GM18511 (cell line): ENCODE measurements around the gene EEFSEC.
A peak's percentile ranks its signal among the peaks of the same experiment; 100 is the strongest.

Experiments used
- ATAC-seq: cut with Tn5 transposase; IDR thresholded peaks from one replicate; pipeline ENCODE4 v1.9.1; 2021; ENCODE audit warnings: mild to moderate bottlenecking, moderate library complexity; ENCODE audit not compliant: unreplicated experiment

EEFSEC gene, protein sequence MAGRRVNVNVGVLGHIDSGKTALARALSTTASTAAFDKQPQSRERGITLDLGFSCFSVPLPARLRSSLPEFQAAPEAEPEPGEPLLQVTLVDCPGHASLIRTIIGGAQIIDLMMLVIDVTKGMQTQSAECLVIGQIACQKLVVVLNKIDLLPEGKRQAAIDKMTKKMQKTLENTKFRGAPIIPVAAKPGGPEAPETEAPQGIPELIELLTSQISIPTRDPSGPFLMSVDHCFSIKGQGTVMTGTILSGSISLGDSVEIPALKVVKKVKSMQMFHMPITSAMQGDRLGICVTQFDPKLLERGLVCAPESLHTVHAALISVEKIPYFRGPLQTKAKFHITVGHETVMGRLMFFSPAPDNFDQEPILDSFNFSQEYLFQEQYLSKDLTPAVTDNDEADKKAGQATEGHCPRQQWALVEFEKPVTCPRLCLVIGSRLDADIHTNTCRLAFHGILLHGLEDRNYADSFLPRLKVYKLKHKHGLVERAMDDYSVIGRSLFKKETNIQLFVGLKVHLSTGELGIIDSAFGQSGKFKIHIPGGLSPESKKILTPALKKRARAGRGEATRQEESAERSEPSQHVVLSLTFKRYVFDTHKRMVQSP

DNA sequence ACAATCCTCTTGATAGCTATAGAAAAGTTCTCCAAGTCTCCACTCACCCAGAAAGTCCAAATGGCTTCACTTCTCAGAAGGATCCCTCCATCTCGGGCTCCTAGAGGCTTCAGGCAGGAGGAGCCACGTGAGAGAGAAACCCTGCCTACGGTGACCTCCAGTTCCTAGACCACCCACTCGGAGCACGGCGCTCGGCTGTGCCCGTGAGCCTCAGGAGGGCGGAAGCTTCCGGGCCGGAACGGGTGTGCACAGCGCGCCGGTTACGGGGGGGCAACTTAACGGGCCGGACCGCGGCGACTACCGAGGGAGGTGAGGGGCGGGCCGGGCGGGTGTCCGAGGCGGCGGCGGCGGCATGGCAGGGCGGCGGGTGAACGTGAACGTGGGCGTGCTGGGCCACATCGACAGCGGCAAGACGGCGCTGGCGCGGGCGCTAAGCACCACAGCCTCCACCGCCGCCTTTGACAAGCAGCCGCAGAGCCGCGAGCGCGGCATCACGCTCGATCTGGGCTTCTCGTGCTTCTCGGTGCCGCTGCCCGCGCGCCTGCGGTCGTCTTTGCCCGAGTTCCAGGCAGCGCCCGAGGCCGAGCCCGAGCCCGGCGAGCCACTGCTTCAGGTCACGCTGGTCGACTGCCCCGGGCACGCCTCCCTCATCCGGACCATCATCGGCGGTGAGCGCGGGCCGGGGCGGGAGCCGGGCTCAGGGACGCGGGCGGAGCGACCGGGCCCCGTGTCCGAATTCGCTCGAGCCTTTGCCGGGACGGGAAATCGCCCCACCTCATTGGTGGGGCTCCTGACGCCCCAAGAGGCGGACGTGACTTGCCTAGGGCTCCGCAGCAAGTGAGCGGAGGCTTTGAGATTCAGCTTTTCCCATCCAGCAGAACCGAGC, at the start of gene EEFSEC:
Gene EEFSEC (plus strand): TSS at position 326 of the 886 bp plus-strand sequence. CDS start 27 bp downstream, at position 353.
- ATAC-seq = peak; percentile 90

DNA sequence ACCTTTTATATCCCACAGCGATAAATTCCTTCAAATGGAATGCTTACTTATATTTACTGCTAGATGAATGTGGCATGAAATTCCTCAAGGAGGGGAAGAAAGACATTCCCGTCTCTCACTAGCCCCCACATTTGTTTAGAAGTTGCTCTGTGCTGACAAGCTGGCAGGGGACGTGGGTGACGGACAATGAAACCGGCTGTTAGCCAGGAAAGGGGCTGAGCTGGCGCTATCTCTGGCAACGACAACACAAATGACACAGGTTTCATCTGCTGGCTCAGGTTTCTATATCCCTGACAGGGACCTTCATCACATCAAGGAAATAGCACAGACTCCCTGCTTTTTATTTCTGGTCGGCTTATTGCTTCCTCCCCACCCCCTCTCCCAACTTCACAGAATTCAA, 45.4 kb upstream of the EEFSEC start:
- no peak for ATAC-seq

DNA sequence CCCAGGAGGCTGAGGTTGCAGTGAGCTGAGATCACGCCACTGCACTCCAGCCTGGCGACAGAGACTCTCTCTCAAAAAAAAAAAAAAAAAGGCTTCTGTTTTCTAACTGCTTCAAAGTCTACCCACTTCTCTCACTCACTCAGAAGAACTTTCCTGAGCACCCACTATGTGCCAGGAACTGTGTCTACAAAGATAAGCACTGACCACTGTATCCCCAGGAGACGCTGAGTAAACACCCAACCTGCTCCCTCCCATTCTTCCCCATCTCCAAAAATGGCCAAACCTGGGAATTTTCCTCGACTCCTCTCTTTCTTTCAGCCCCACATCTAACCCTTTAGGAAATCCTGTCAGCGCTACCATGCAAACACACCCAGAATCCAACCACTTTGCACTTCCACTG, 42.1 kb upstream of the EEFSEC start:
- ATAC-seq = no peak

DNA sequence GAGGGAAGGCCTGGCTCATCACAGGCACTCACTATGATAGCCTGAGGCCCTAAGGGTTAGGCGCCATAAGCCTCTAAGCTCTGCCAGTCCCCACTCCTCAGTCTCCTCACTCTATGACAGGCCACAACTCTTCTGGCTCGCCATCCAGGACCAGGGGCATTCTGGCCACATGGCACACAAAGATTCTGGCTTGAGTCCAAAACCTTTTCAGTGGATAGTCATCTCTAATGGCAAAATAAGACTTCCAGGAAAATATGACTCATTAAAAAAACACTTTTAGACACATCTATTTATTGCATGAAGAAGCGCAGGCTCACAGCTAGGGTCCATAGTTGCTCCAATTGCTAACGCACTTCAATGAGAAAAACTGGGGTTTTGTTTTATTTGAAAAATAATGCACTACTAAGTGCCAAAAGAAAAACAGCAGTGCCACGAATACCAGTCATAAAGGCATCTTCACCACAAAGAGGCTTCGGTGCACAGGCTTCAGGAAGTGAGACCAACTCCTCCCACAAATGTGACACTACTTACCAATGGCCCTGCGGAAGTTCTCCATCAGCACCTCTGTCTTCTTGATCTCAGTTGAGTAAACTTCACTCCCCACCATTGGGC, 40.8 kb upstream of the EEFSEC start:
- peak; percentile 68 for ATAC-seq

DNA sequence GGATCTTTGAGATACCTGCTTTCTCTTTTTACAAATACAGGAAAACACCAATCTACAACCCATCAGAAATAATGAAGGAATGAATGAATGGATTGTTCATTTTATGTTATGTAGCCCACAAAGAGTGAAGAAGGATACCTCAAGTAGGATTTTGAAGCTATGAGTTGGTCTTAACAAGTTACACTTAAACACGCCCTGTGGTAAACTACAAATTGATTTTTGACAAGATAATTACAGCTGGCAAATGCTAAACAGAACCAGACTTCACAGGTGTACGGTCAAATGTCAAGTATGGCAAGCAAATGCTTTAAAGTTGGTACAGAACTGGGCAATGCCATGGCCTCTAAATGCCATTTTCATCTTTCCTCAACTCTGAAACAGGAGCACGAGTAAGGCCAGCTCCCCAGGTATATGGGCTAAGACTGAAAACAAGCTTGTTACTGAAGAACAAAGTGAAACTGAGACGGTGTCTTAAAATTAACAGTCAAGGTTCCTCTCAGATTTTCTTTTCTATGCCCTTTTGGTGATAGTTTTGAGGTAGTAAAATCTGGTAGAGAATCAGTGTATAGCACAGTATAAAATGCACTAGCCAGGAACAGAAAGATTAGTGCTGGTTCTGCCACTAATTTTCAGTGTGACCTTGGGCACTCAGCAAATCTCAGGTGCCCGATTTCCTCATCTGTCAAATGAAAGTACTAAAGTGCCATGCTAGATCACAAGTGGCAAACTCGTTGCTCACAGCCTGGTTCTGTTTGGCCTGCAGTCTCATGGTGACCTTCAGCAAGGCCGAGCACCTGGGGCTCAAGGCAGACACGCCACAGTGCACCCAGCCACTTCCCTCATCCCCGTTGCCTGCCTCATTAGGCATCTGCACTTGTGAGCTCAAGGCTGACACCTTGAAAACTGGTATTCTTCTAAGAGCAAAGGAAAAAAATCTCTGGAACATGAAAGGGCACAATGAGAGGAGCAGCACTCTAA, 39.2 kb upstream of the EEFSEC start:
- ATAC-seq = peak; percentile 73

DNA sequence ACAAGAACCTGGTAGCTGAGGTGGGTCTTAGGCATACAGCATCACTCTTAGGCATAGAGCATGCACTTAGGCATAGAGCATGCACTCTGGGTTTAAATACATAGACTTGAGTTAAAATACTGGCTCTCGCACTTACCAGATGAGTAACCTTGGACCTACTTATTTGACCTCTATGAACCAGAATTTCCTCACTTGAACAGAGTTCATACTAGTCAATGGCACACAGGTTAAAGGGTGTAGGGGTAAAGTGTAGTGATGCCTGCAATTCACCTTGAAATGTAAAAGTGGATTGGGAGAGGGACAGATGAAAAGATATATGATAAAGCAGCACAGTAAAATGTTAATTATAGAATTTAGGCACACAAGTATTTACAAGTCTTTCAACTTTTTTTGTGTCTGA, 31.3 kb upstream of the EEFSEC start:
- no peak for ATAC-seq

DNA sequence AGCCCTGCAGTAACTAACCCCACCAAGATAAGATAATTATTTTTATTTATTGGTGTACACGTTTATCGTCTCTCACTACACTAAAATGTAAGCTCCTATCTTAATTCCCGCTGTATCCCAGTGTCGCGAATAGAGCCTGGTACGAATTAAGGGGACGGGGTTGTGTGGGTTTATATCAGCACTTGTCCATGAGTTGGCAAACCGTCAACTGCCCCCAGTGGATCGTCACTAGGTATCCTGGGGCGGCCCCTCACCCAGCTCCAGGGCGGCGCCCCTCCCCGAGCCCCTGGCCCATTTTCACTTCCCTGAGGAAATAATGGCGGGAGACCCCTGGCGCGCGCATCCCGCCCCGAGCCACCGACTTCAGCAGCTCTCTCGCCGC, 30.1 kb upstream of the EEFSEC start:
- peak; percentile 2 for ATAC-seq

DNA sequence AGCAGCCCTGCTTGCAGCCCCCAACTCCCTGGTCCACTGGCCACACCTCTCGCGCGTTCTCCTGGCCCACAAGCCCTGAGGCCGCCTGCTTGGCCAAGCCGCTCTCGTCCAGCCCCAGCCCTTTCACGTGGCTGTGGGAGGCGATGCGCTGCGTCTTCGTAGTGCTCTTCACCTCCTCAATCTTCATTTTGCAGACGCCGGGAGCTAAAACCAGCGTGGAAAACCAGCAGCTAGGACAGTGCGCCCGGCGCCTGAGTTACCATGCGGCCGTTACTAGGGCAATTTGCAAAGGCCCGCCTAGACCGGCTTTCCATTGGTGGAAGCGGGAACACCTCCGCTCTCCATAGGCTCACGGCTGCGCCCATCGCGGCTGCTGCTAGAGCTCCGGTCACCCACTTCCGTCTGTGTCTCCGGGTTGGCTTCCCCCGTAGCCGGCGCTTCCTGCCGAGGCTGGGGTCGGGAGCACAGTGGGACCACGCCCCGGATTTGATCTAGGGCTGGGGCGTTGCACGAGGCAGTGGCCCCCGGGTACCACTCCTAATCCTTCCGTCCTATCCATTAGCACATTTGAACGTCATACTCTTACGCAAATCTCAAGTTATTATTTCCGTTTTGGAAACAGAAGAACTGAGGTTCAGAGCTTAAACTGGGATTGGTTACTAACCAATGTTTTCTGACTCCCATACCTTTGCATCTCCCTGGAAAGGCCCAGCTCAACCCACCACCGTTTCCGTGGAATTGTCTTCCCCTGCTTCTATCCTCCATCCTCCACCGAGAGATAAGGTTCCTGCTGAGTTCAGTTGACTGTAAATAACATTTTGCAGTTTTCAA, 29.5 kb upstream of the EEFSEC start, which contains the start of gene RUVBL1:
Gene RUVBL1 (minus strand): TSS at position 275 of the 831 bp plus-strand sequence. CDS start 88 bp downstream, at position 187.
- ATAC-seq = peak; percentile 99

DNA sequence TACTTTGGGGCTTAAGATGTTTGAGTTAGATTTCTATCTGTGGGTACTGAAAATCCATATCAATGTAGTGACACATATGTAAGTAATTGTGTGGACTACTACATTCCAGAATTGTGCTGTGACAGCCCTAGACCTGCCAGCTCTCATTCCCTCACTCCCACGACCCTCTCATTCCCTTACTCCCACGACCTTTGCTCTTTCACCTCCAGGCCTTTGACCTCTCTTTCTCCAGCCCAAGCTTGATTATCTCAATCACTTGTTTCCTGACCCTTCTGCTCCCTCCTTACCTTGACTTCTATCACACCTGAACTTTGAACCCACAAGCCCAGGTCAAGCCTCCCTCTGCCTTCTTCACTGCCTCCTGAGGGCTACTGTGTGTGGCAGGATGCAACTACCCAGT, 26.0 kb upstream of the EEFSEC start:
- ATAC-seq = no peak

DNA sequence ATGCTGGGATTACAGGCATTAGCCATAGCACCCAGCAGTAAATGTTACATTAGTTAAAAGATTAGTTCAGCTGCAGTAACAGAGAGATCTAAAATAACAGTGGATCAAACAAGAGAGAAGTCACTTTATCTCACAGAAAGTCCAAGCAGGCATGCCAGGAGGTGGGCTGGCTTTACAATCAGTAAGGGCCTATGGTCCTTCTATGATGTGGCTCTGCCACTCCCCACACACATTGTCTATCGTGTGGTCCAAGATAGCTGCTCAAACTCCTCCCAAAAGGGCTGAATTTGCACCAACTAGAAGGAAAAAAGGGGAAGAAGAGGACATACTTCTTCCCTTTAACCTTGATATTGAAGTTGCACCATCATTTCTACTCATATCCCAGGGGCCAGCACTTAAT, 25.0 kb upstream of the EEFSEC start:
- no peak for ATAC-seq

DNA sequence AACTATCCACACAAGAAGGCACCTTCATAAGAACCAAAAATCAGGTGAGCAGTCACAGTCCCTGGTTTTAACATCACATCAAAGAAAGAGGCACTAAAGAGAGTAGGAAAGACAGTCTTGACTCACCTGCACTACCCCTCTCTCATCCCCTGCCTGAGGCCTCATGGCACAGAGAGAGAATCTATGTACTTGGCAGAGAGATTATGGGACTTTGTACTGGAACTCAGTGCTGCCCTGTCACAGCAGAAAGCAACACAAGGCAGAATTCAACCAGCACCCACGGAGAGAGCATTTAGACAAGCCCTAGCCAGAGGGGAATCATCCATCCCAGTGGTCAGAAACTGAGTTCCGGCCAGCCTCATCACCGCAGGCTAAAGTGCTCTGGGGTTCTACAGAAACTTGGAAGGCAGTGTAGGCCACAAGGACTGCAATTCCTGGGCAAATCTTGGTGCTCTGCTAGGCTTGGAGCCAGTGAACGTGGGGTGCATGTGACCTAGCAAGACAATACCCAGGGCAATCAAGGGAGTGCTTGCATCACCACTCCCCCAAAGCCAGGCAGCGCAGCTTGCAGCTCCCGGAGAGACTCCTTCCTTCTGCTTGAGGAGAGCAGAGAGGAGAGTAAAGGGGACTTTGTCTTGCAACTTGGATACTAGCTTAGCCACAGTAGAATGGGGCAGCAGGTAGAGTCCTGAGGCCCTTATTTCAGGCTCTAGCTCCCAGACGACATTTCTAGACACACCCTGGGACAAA, 21.2 kb upstream of the EEFSEC start:
- no peak for ATAC-seq

DNA sequence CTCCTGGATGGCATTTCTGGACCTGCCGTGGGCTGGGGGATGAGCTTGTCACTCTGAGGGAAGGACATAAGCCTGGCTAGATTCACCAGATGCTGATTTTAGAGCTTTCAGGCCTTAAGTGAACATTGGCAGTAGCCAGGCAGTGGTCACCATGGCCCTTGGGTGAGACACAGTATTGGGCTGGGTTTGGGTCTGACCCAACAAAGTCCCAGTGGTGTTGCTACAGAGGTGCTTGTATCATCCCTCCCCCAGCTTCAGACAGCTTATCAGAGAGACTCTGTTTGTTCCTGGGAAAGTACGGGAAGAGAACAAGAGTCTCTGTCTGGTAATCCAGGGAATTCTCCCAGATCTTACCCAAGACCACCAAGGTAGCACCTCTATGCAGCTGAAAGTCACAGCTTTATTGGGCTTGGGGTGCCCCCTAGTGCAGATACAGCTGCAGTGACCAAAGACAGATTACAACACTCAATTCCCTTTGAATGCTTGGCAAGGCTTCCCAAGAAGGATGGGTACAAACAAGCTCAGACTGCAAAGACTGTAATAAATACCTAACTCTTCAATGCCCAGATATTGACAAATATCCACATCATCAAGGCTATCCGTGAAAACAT, 19.9 kb upstream of the EEFSEC start:
- ATAC-seq = no peak

DNA sequence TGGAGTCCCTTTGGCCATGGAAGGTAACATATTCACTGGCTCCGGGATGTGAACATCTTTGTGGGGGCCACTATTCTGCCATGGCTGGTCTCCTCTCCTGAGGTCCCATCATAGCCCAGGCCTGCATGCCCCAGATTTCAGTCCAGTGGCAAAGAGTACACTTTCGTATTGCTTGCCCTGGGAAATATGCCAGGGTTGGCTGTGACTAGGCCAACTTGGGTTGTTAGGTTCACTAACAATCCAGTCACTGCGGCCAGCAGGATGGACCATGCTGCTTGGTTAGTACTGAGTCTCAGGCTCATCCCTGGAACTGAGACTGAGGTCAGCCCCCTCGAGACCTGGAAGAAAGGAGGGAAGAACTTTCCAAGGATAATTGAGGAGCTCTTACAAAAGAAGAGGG, 9.8 kb upstream of the EEFSEC start:
- ATAC-seq = no peak

DNA sequence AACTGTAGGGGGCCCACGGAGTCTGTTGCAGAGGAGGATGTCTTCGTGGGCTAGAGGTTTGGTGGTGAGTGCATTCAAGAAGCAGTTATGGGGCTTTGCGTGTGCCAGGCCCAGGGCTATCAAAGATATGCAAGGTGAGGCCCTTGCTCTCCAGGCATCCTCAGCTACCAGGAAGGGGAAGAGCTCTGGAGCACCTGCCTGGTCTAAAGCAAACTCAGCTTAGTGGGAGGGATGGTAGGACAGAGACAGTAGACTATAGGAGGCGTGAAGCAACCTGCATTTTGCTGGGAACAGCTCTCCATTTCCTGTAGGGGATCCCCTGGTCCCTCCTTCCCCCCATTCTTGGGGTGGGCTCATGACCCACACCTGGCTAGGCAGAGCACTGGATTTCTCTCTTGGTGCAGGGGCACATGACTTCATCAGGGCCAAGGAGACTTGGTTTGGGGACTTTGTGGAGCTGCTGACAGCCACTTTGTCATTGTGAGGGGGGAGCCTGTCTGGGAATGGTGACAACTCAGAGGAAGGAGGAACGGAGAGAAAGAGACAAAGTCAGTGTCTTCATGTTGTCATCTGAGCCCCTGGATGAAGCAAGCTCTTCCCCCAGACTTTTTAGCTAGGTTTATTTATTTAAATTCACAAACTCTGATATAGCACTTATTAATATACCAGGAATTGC, 8.6 kb upstream of the EEFSEC start:
- ATAC-seq = no peak

DNA sequence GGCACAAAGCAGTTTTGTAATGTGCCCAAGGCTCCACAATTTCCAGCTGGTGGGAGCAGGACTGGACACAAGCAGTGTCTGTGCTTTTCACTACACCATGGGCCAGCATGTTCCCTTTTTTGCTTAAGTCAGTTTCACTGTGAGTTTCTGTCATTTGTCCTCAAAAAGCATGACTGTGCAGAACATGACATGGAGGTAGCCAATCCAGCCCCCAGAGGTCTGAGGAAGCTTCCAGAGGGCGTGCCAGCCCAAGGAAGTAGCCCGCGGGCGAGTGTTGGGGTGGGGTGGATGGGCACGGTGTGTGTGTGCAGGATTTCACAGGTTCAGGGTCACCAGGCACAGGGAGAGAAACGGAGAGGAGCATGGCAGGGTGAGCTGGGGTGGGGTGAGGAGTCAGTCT, 8.0 kb upstream of the EEFSEC start:
- ATAC-seq = no peak

DNA sequence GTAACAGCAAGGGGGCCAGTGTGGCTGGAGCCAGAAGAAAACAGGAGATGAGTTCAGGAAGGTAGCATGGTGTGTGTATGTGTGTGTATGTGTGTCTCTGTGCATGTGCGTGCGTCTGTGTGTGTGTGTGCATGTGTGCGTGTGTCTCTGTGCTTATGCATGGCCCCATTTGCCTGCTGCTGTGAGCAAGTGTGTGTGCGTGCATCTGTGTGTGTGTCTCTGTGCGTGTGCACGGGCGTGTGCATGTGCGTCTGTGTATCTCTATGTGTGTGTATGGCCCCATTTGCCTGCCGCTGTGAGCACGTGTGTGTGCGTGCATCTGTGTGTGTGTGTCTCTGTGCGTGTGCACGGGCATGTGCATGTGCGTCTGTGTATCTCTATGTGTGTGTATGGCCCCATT, 7.1 kb upstream of the EEFSEC start:
- ATAC-seq = no peak

DNA sequence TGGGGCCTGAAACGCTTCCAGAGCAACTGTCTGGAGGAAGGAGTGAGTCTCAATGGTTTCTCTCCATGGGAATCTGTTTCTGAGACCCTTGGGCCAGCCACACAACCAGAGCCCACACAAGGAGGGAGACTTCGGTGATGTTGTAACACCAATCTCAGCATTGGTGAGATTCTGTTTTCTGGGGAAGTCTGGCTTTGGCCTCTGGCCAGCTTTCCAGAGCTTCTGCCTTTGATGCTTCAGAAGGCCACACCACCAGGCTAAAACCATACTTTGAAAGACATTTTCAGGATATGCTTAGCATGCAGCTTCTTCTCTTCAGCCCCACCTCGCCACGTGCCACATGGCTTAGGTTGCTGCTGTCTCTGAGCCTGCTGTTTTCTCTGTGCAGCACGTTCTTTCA, 3.6 kb upstream of the EEFSEC start:
- ATAC-seq = no peak
